Karpas-422 (cell line): ENCODE results near the gene SV2C. TPM values are rescaled to one million over a fixed set of nuclear protein-coding genes. Genes with fewer than 3 reads are reported as not detected.

Experiments used
- DNase-seq: peaks from one replicate; pipeline ENCODE4 v3.0.0-alpha.2; 2015
- H2AFZ ChIP-seq: fragments of 200-600 bp; sonication (generic); 2 replicates; pipeline ENCODE4 v1.6.1; 2014; ENCODE audit warnings: antibody characterized with exemption, low read length, mixed read lengths
- H3K27ac ChIP-seq: fragments of 200-600 bp; sonication (generic); 2 replicates; pipeline ENCODE4 v1.5.1; 2014; ENCODE audit warnings: mild to moderate bottlenecking, low read length, moderate library complexity
- H3K27me3 ChIP-seq: fragments of 200-600 bp; sonication (generic); 2 replicates; pipeline ENCODE4 v1.6.1; 2014; ENCODE audit warnings: low read length, mixed read lengths
- H3K36me3 ChIP-seq: fragments of 200-600 bp; sonication (generic); 2 replicates; pipeline ENCODE4 v1.6.1; 2014; ENCODE audit warnings: low read length, mixed read lengths; ENCODE audit not compliant: insufficient read depth
- H3K4me1 ChIP-seq: fragments of 200-600 bp; sonication (generic); 2 replicates; pipeline ENCODE4 v1.6.1; 2014; ENCODE audit warnings: mild to moderate bottlenecking, low read length, mixed read lengths
- H3K4me2 ChIP-seq: fragments of 200-600 bp; sonication (generic); 2 replicates; pipeline ENCODE4 v1.6.1; 2014; ENCODE audit warnings: low read length, low read depth, mild to moderate bottlenecking; ENCODE audit not compliant: poor library complexity, severe bottlenecking
- H3K4me3 ChIP-seq: fragments of 200-600 bp; sonication (generic); 2 replicates; pipeline ENCODE4 v1.5.1; 2014; ENCODE audit warnings: mild to moderate bottlenecking, antibody characterized with exemption, low read length, mixed read lengths
- H3K79me2 ChIP-seq: fragments of 200-600 bp; sonication (generic); 2 replicates; pipeline ENCODE4 v1.6.1; 2014; ENCODE audit warnings: mild to moderate bottlenecking, low read length, mixed read lengths
- H3K9ac ChIP-seq: fragments of 200-600 bp; sonication (generic); 2 replicates; pipeline ENCODE4 v1.6.0; 2014; ENCODE audit warnings: low read length
- H3K9me2 ChIP-seq: fragments of 200-600 bp; sonication (generic), shearing (Covaris generic); replicated peaks from 2 replicates; pipeline ENCODE4 v1.6.0; 2014; ENCODE audit warnings: mild to moderate bottlenecking, low read length, moderate library complexity; ENCODE audit not compliant: insufficient read depth
- H3K9me3 ChIP-seq: fragments of 300-700, 200-600 bp; sonication (generic); 2 replicates; pipeline ENCODE4 v1.6.1; 2014; ENCODE audit warnings: low read length, mixed read lengths
- H4K20me1 ChIP-seq: fragments of 200-600 bp; sonication (generic); 2 replicates; pipeline ENCODE4 v1.6.1; 2014; ENCODE audit warnings: mild to moderate bottlenecking, antibody characterized with exemption, low read length, low read depth; ENCODE audit not compliant: insufficient read depth
- total RNA-seq: library from RNA; depleted of rRNA; stranded (reverse); fragments of >200 nt; shearing (Covaris generic); gene quantifications from 2 replicates; pipeline ENCODE4 v1.2.3, GENCODE V29; 2014; ENCODE audit warnings: low replicate concordance

SV2C gene
- total RNA-seq, 1 experiment from 2014 or later, result not detected

DNA sequence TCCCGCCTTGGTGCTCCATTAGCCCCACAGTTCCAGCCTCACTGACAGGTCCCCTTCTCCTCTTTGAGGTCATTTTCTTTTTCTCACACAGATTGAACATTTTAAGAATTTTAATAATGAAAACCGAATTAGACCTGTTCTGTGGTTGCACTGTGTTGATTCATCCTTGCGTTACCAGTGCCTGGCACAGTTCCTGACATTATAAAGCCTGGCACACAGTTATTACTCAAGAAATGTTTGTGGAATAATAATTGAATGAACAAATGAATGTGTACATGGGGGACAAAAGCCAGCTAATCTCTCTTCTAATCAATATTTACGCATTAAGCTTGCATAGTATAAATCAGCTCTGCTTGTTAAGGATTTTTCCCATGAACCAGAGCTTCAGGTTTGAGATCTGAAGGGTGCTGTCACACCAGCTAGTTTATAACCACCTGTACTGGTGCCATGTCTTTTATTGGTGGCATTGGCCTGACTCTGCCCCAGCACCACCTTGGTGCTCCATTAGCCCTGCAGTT lies 80.0 kb downstream of the SV2C start:
- H3K27me3 ChIP-seq, result no peaks in the 10 kb centered on the region
- no peak overlapping the region for H3K27ac ChIP-seq
- H3K4me1 ChIP-seq, result no peaks in the 10 kb centered on the region
- no peak overlapping the region for H3K9ac ChIP-seq
- no peaks in the 10 kb centered on the region for H3K36me3 ChIP-seq
- DNase-seq, result no peak
- no peaks in the 10 kb centered on the region for H3K9me3 ChIP-seq
- H3K4me2 ChIP-seq, result no peak overlapping the region
- H3K79me2 ChIP-seq, result no peaks in the 10 kb centered on the region
- no peak overlapping the region for H2AFZ ChIP-seq
- no peaks in the 10 kb centered on the region for H3K9me2 ChIP-seq
- no peaks in the 10 kb centered on the region for H4K20me1 ChIP-seq
- no peak overlapping the region for H3K4me3 ChIP-seq

DNA sequence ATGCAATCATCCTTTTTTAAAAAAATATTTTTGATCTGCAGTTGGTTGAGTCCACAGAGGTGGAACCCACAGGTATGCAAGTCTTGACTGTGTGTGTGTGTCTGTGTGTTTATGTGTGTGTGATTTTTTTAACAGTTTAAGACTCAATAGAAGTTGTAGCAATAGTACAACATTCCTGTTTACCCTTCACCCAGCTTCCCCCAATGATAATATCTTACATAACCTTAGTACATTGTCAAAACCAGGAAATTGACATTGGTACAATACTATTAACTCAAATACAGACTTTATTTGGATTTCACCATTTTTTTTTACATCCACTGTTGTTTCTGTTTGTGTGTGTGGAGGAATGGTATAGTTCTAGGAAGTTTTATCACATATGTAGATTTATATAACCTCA lies 81.8 kb downstream of the SV2C start:
- H2AFZ ChIP-seq, result no peak overlapping the region
- H3K9ac ChIP-seq, result no peak overlapping the region
- no peaks in the 10 kb centered on the region for H3K9me2 ChIP-seq
- H4K20me1 ChIP-seq, result no peaks in the 10 kb centered on the region
- H3K79me2 ChIP-seq, result no peaks in the 10 kb centered on the region
- no peak overlapping the region for H3K27ac ChIP-seq
- H3K4me3 ChIP-seq, result no peak overlapping the region
- no peak overlapping the region for H3K4me2 ChIP-seq
- no peaks in the 10 kb centered on the region for H3K9me3 ChIP-seq
- H3K36me3 ChIP-seq, result no peaks in the 10 kb centered on the region
- no peaks in the 10 kb centered on the region for H3K4me1 ChIP-seq
- H3K27me3 ChIP-seq, result no peaks in the 10 kb centered on the region
- no peak for DNase-seq

DNA sequence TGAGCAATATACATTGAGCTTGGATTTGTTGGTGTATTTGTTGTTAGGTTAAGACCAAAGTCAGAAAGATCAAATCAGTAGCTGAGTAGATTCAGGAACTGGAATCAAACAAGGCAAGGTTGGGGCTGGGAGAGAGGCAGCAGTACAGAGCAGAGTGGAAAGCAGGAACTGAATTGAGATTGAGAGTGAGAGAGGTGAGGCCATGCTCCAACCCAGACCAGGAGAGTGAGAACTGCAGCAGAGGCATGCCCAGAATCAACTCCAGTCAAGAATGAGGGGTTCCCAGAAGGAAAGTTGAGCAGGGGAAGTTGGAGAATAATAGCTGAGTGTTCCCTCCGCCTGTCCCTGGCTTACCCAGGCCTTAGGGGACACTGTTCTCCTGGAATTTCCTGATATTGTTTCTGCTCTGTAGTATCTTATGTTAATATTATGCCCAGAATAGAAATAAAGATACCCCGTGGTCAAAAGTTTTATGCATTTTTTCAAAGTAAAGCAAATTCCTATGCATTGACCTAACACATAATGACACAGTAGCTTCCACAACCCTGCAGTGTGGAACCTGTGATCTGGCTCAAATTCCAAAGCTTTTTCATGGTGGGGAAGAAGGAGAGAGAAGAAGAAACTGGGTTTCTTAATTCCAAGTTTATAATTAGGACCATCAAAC lies 82.7 kb downstream of the SV2C start:
- no peaks in the 10 kb centered on the region for H3K9me2 ChIP-seq
- H3K4me2 ChIP-seq, result no peak overlapping the region
- no peaks in the 10 kb centered on the region for H3K4me1 ChIP-seq
- H3K4me3 ChIP-seq, result no peak overlapping the region
- H3K9me3 ChIP-seq, result no peaks in the 10 kb centered on the region
- no peak for DNase-seq
- no peaks in the 10 kb centered on the region for H3K36me3 ChIP-seq
- no peak overlapping the region for H2AFZ ChIP-seq
- no peaks in the 10 kb centered on the region for H3K27me3 ChIP-seq
- H3K9ac ChIP-seq, result no peak overlapping the region
- H4K20me1 ChIP-seq, result no peaks in the 10 kb centered on the region
- no peaks in the 10 kb centered on the region for H3K79me2 ChIP-seq
- no peak overlapping the region for H3K27ac ChIP-seq

DNA sequence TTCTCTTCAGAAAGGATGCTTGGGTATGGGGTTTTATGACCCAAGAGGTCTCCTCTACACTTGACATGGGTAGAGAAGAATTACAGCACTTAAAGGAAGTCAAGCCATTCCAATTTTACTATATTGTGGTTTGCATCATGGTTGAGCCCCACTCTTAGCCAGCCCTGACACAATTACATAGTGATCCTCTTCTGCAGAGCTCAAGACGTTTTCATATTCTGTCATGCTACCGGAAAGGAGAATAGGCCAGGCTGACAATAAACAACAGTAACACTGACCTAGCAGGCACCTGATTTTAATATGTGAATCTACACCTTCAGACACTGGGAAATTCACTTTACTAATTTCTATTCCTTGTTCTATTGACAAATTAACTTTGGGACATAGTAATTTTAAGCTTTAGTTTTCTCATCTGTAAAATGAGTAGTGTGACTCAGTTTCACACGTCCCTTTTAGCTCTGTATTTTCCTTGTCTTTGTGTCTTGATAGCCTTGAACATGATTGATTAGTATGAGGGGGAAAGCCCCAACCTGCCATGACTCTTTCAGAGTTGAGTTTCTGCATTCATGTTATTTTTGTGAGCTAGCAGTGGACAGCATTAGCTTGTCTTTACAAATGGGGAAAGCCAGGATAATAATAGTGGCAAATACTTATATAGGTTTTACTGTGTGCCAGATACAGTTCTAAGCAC lies 83.8 kb downstream of the SV2C start:
- Histone ChIP-seq H3K4me3 (no peak overlapping the region), H3K4me1 (no peaks in the 10 kb centered on the region), H3K27ac (no peak overlapping the region), H3K36me3 (no peaks in the 10 kb centered on the region), H4K20me1 (no peaks in the 10 kb centered on the region), H2AFZ (no peak overlapping the region), H3K9ac (no peak overlapping the region), H3K27me3 (no peaks in the 10 kb centered on the region), H3K9me3 (no peaks in the 10 kb centered on the region), H3K4me2 (no peak overlapping the region), H3K9me2 (no peaks in the 10 kb centered on the region), H3K79me2 (no peaks in the 10 kb centered on the region)
- no peak for DNase-seq

- H3K79me2 ChIP-seq, result no peaks in the 10 kb centered on the region
- H3K27me3 ChIP-seq, result no peaks in the 10 kb centered on the region
- DNase-seq, result no peak
- H3K9ac ChIP-seq, result no peak overlapping the region
- no peak overlapping the region for H2AFZ ChIP-seq
- no peak overlapping the region for H3K4me3 ChIP-seq
- H3K4me2 ChIP-seq, result no peak overlapping the region
- H3K9me3 ChIP-seq, result no peaks in the 10 kb centered on the region
- H4K20me1 ChIP-seq, result no peaks in the 10 kb centered on the region
- H3K36me3 ChIP-seq, result no peaks in the 10 kb centered on the region
- H3K27ac ChIP-seq, result no peak overlapping the region
- H3K9me2 ChIP-seq, result no peaks in the 10 kb centered on the region
- no peaks in the 10 kb centered on the region for H3K4me1 ChIP-seq
These were observed 86.1 kb downstream of the SV2C start for GRCh38 chr5:76169146-76169905.

GRCh38 chr5:76174101-76174500 lies 90.9 kb downstream of the SV2C start:
- no peak overlapping the region for H3K4me3 ChIP-seq
- no peaks in the 10 kb centered on the region for H4K20me1 ChIP-seq
- H2AFZ ChIP-seq, result no peak overlapping the region
- DNase-seq, result no peak
- H3K4me1 ChIP-seq, result no peaks in the 10 kb centered on the region
- H3K9me3 ChIP-seq, result no peaks in the 10 kb centered on the region
- H3K9me2 ChIP-seq, result no peaks in the 10 kb centered on the region
- no peak overlapping the region for H3K4me2 ChIP-seq
- H3K27ac ChIP-seq, result no peak overlapping the region
- H3K36me3 ChIP-seq, result no peaks in the 10 kb centered on the region
- H3K9ac ChIP-seq, result no peak overlapping the region
- H3K79me2 ChIP-seq, result no peaks in the 10 kb centered on the region
- H3K27me3 ChIP-seq, result no peaks in the 10 kb centered on the region

DNA sequence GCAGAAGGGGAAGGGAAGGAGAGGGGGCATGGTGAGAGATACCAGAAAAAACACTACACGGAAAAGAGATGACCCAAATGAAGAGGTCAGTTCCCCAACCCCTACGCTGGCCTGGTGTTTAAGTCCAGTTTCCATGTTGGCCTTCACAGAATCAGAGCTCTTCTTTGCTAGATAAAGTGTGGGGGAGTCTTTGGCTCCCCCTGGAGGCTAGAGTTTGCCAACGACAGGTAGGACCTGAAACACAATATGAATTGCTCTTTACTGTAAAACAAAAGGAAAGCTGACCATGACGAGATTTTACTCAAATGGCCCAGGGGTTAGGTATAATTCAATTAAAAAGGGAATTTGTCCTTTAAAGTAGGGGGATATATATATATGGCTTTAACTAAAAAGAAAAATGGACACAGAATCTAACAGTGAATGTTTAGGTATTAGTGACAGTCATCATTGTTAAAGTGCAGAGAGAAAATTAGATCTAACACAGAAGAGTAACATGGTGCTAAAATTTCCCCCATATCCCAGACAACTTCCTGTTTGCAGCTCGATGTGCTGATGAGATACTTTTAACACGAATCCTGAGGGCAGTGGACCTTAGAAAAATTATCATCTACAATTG lies 92.0 kb downstream of the SV2C start:
- Histone ChIP-seq H3K36me3 (no peaks in the 10 kb centered on the region), H3K27ac (no peak overlapping the region), H3K4me1 (no peaks in the 10 kb centered on the region), H3K9ac (no peak overlapping the region), H2AFZ (no peak overlapping the region), H3K4me2 (no peak overlapping the region), H4K20me1 (no peaks in the 10 kb centered on the region), H3K79me2 (no peaks in the 10 kb centered on the region), H3K4me3 (no peak overlapping the region), H3K9me2 (no peaks in the 10 kb centered on the region), H3K27me3 (no peaks in the 10 kb centered on the region), H3K9me3 (no peaks in the 10 kb centered on the region)
- peak; percentile 80 for DNase-seq
